Ovary (tissue), 9 donors: ENCODE data around the gene LPO. TPM values are rescaled to one million over a fixed set of nuclear protein-coding genes. Genes with fewer than 3 reads are reported as not detected.

Experiments used
- DNase-seq, 5 donors: peaks; one replicate each; pipeline ENCODE4 v3.0.0-alpha.2; 2019 to 2020
- H3K27ac ChIP-seq, 2 donors: fragments of 200-600 bp; one replicate each; pipeline versions ENCODE4 v1.5.1 to v1.8.0; 2019 to 2022
- H3K27me3 ChIP-seq: fragments of 200-600 bp; one replicate; pipeline ENCODE4 v1.8.0; 2022
- H3K36me3 ChIP-seq: fragments of 200-600 bp; sonication (generic); one replicate; pipeline ENCODE4 v1.5.1; 2019
- H3K4me1 ChIP-seq: one replicate; pipeline ENCODE4 v1.8.1; 2013; ENCODE audit warnings: mild to moderate bottlenecking, moderate library complexity; ENCODE audit not compliant: insufficient read depth
- H3K4me3 ChIP-seq: fragments of 200-600 bp; sonication (generic); one replicate; pipeline ENCODE4 v1.5.1; 2017
- H3K9me3 ChIP-seq, 2 donors: fragments of 200-600 bp in 1 of 2; sonication (generic) in 1 of 2; one replicate each; pipeline versions ENCODE4 v1.5.1 to v1.8.1; 2013 to 2019; ENCODE audit warnings: mild to moderate bottlenecking in 1 of 2, moderate library complexity in 1 of 2
- CTCF ChIP-seq, 3 donors: fragments of 450-650 bp in 2 of 3; fragments of 200-600 bp in 1 of 3; IDR thresholded peaks; one replicate each; pipeline versions ENCODE4 v1.5.1 to v1.8.0; 2016 to 2022; ENCODE audit warnings: antibody characterized with exemption in 3 of 3, mild to moderate bottlenecking in 1 of 3
- EP300 ChIP-seq: sonication (generic); formaldehyde crosslinking; IDR thresholded peaks from one replicate; pipeline ENCODE4 v1.6.1; 2017; ENCODE audit warnings: antibody characterized with exemption
- POLR2A ChIP-seq: fragments of 450-650 bp; IDR thresholded peaks from one replicate; pipeline ENCODE4 v1.6.1; 2017; ENCODE audit warnings: antibody characterized with exemption, mild to moderate bottlenecking, moderate library complexity
- WGBS, 3 donors: extraction: QIAGEN DNeasy Blood & Tissue Kit in 1 of 3; methylation state at CpG; one replicate each; pipeline versions ENCODE4 v1.1.5 to v1.1.7; 2013 to 2017; 5-methylcytosine and 5-hydroxymethylcytosine counted together
- intact Hi-C, 4 donors: fragments of 100-400 bp; cut with DNase I; formaldehyde crosslinking; loops; one replicate each; pipeline versions ENCODE4 v1.11.0 to v1.15.1; 2022 to 2023
- polyA plus RNA-seq, 2 donors: library from polyadenylated mRNA; stranded (reverse); fragments of 200-250 nt in 1 of 2; fragments of 350-450 nt in 1 of 2; fragmentation: Illumina TruSeq in 1 of 2; extraction: RNeasy Lipid Tissue Mini Kit (QIAGEN cat#74804) in 1 of 2; gene quantifications; one replicate each; pipeline ENCODE4 v1.2.3, GENCODE V29; 2013 to 2014
- total RNA-seq, 7 donors: library from RNA; depleted of rRNA in 2 of 7; stranded (reverse); fragments of >200 nt in 2 of 7; fragmentation: NEBNext Ultra II Directional in 3 of 7; extraction: Animal tissue kit (Norgen Biotek cat#: 25700) in 3 of 7; gene quantifications; one replicate each; pipeline versions ENCODE4 v1.1.0 to v1.2.4, GENCODE V29; 2016 to 2023
- donor health status: DM: no; HTN: no; CAD: no; lungs with moderate emphysema.
- donor health status: DM: no; HTN: no; CAD: no.
- donor health status: Bipolar disorder and iron deficiency.
- donor health status: DM: yes; HTN: yes; CAD: no.
- donor health status: DM: no; HTN: no; CAD: no.
- donor health status: DM: yes; HTN: yes; CAD: no.

LPO gene
- total and polyA plus RNA-seq, 9 donors = 0.32 to 1.6 TPM; not detected in 7

- no peak for TF ChIP-seq EP300
- TF ChIP-seq POLR2A = no peak
- TF ChIP-seq CTCF (IDR thresholded peaks at IDR 0.05) = no peak
- 60 to 69% (median 65%) methylated on average over 10 to 18 of the region's 18 CpGs for WGBS, 3 donors
- DNase-seq = no peak
- intact Hi-C loops = no loop called here
- H3K4me1 ChIP-seq = no peaks in the 10 kb centered on the region
- H3K36me3 ChIP-seq = no peaks in the 10 kb centered on the region
- H3K4me3 ChIP-seq = no peak overlapping the region
- H3K27me3 ChIP-seq = no peaks in the 10 kb centered on the region
- H3K27ac ChIP-seq = no peak overlapping the region
- no peaks in the 10 kb centered on the region for H3K9me3 ChIP-seq
These were observed 44.6 kb upstream of the LPO start for GRCh38 chr17:58193641-58194255.

GRCh38 chr17:58195518-58196123 lies 42.8 kb upstream of the LPO start:
- Histone ChIP-seq H3K9me3 (no peaks in the 10 kb centered on the region), H3K27me3 (no peaks in the 10 kb centered on the region), H3K4me3 (no peak overlapping the region), H3K27ac (no peak overlapping the region), H3K4me1 (no peaks in the 10 kb centered on the region), H3K36me3 (no peaks in the 10 kb centered on the region)
- no peak for DNase-seq
- intact Hi-C loops = no loop called here
- WGBS, 3 donors = 73 to 83% (median 83%) methylated on average over 5 of the region's 5 CpGs
- TF ChIP-seq POLR2A = no peak
- no peak for TF ChIP-seq CTCF (IDR thresholded peaks at IDR 0.05)
- TF ChIP-seq EP300 = no peak

- WGBS, 3 donors = 74 to 84% (median 80%) methylated on average over 7 of the region's 7 CpGs
- intact Hi-C loops = no loop called here
- no peaks in the 10 kb centered on the region for H3K9me3 ChIP-seq
- no peaks in the 10 kb centered on the region for H3K36me3 ChIP-seq
- DNase-seq = no peak
- no peak overlapping the region for H3K4me3 ChIP-seq
- no peaks in the 10 kb centered on the region for H3K4me1 ChIP-seq
- no peak for TF ChIP-seq EP300
- no peak for TF ChIP-seq CTCF (IDR thresholded peaks at IDR 0.05)
- no peak for TF ChIP-seq POLR2A
- no peak overlapping the region for H3K27ac ChIP-seq
- H3K27me3 ChIP-seq = no peaks in the 10 kb centered on the region
These were observed 41.8 kb upstream of the LPO start for GRCh38 chr17:58196610-58197009.

GRCh38 chr17:58200024-58200633 lies 38.3 kb upstream of the LPO start:
- Histone ChIP-seq H3K9me3 (no peaks in the 10 kb centered on the region), H3K4me1 (no peaks in the 10 kb centered on the region), H3K4me3 (no peak overlapping the region), H3K27me3 (no peaks in the 10 kb centered on the region), H3K36me3 (no peaks in the 10 kb centered on the region), H3K27ac (no peak overlapping the region)
- DNase-seq = no peak
- TF ChIP-seq CTCF (IDR thresholded peaks at IDR 0.05) = no peak
- no peak for TF ChIP-seq POLR2A
- no peak for TF ChIP-seq EP300
- 29 to 34% (median 33%) methylated on average over 11 to 14 of the region's 14 CpGs for WGBS, 3 donors
- intact Hi-C loops = no loop called here
